Ovary (tissue), 10 donors: ENCODE data around the gene EXOSC9. TPM values are rescaled to one million over a fixed set of nuclear protein-coding genes. Genes with fewer than 3 reads are reported as not detected.
"Not testable (repeated sequence)": the region's sequence is repeated elsewhere in the genome, so short reads cannot be mapped to it uniquely, and the experiment has no call there.

Source experiments
- DNase-seq, 5 donors: peaks; one replicate each; pipeline ENCODE4 v3.0.0-alpha.2; 2019 to 2020
- H3K27ac ChIP-seq, 2 donors: fragments of 200-600 bp; one replicate each; pipeline versions ENCODE4 v1.5.1 to v1.8.0; 2019 to 2022
- H3K27me3 ChIP-seq: fragments of 200-600 bp; one replicate; pipeline ENCODE4 v1.8.0; 2022
- H3K36me3 ChIP-seq: fragments of 200-600 bp; sonication (generic); one replicate; pipeline ENCODE4 v1.5.1; 2019
- H3K4me1 ChIP-seq: one replicate; pipeline ENCODE4 v1.8.1; 2013; ENCODE audit warnings: mild to moderate bottlenecking, moderate library complexity; ENCODE audit not compliant: insufficient read depth
- H3K4me3 ChIP-seq: fragments of 200-600 bp; sonication (generic); one replicate; pipeline ENCODE4 v1.5.1; 2017
- H3K9me3 ChIP-seq, 2 donors: fragments of 200-600 bp in 1 of 2; sonication (generic) in 1 of 2; one replicate each; pipeline versions ENCODE4 v1.5.1 to v1.8.1; 2013 to 2019; ENCODE audit warnings: mild to moderate bottlenecking in 1 of 2, moderate library complexity in 1 of 2
- EP300 ChIP-seq: sonication (generic); formaldehyde crosslinking; IDR thresholded peaks from one replicate; pipeline ENCODE4 v1.6.1; 2017; ENCODE audit warnings: antibody characterized with exemption
- POLR2A ChIP-seq: fragments of 450-650 bp; IDR thresholded peaks from one replicate; pipeline ENCODE4 v1.6.1; 2017; ENCODE audit warnings: antibody characterized with exemption, mild to moderate bottlenecking, moderate library complexity
- WGBS, 3 donors: extraction: QIAGEN DNeasy Blood & Tissue Kit in 1 of 3; methylation state at CpG; one replicate each; pipeline versions ENCODE4 v1.1.5 to v1.1.7; 2013 to 2017; 5-methylcytosine and 5-hydroxymethylcytosine counted together
- intact Hi-C, 4 donors: fragments of 100-400 bp; cut with DNase I; formaldehyde crosslinking; loops; one replicate each; pipeline versions ENCODE4 v1.11.0 to v1.15.1; 2022 to 2023
- long read RNA-seq, 3 donors: library from polyadenylated mRNA in 2 of 3; unstranded in 2 of 3; transcript quantifications; one replicate each; pipeline ENCODE4 v2.0.0 and lab custom pipeline, GENCODE V29; 2021 to 2026
- polyA plus RNA-seq, 2 donors: library from polyadenylated mRNA; stranded (reverse); fragments of 200-250 nt in 1 of 2; fragments of 350-450 nt in 1 of 2; fragmentation: Illumina TruSeq in 1 of 2; extraction: RNeasy Lipid Tissue Mini Kit (QIAGEN cat#74804) in 1 of 2; gene quantifications; one replicate each; pipeline ENCODE4 v1.2.3, GENCODE V29; 2013 to 2014
- total RNA-seq, 7 donors: library from RNA; depleted of rRNA in 2 of 7; stranded (reverse); fragments of >200 nt in 2 of 7; fragmentation: NEBNext Ultra II Directional in 3 of 7; extraction: Animal tissue kit (Norgen Biotek cat#: 25700) in 3 of 7; gene quantifications; one replicate each; pipeline versions ENCODE4 v1.1.0 to v1.2.4, GENCODE V29; 2016 to 2023
- TF ChIP-seq, protein P1 (sequence below), 3 donors: fragments of 450-650 bp in 2 of 3; fragments of 200-600 bp in 1 of 3; IDR thresholded peaks; one replicate each; pipeline versions ENCODE4 v1.5.1 to v1.8.0; 2016 to 2022; ENCODE audit warnings: antibody characterized with exemption in 3 of 3, mild to moderate bottlenecking in 1 of 3
- donor health status: DM: no; HTN: no; CAD: no; lungs with moderate emphysema.
- donor health status: DM: no; HTN: no; CAD: no.
- donor health status: Bipolar disorder and iron deficiency.
- donor health status: DM: yes; HTN: yes; CAD: no.
- donor health status: DM: no; HTN: no; CAD: no.
- donor health status: DM: yes; HTN: yes; CAD: no.

The EXOSC9 gene
- total RNA-seq (10 to 100 TPM; 13.2 to 21.8 (median 15.8) TPM), polyA plus RNA-seq (10 to 100 TPM; 19.6 to 21.8 TPM)
- long read RNA-seq, donor 1, transcript EXOSC9-201 (12 exons, 1,481 nt) = major isoform, 13 of 21 reads
- long read RNA-seq, donor 1, partial matches to known transcripts = 7 of 21 reads
- long read RNA-seq, donor 1, other reads (novel, unspliced or antisense) = 1 of 21 reads
- long read RNA-seq, donor 2, transcript EXOSC9-201 (12 exons, 1,481 nt) = major isoform, 21 of 33 reads
- long read RNA-seq, donor 2, partial matches to known transcripts = 11 of 33 reads
- long read RNA-seq, donor 2, other reads (novel, unspliced or antisense) = 0 of 33 reads
- long read RNA-seq, donor 3, transcript EXOSC9-201 (12 exons, 1,481 nt) = major isoform, 8 of 14 reads
- long read RNA-seq, donor 3, partial matches to known transcripts = 0 of 14 reads
- long read RNA-seq, donor 3, other reads (novel, unspliced or antisense) = 6 of 14 reads

DNA sequence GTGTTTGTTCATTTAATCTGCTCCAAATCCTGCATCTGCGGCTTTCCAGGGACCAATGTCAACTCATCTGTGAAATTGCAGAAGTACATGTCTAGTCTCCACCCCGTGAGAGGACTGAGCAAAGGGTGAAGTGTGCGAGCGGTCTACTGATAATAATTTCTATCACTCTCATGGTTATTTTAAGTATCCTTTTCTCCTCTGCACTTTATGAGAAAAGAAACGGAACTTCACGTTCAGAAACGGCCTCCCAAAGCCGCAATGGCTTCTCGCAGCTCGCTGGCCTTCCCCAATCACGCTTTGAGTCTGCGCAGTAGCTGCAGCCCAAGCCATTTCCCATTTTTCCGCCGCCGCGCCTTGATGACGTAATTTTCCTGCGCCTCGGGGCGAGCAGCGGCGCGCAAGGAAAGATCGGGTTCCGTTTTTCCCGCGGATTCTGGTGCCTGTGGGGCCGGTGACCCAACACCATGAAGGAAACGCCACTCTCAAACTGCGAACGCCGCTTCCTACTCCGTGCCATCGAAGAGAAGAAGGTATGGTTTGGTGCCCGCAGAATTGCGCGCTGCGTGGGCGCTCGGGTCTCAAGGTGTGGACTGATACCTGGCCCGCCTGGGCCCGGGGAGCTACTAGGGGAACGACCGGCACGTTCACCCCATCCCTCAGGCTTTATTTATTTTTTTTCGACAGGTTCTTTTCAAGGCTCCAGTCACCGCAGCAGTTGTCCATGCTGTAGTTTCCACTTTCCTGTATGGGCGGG lies at the start of gene EXOSC9:
Gene EXOSC9, plus strand, starts transcription at position 363 of the 754 bp plus-strand sequence. Its CDS starts 102 bp downstream, at position 465.
- Histone ChIP-seq H3K36me3 (no peaks in the 10 kb centered on the region), H3K27ac (peak within 1 kb of the TSS; percentile 69 to 88), H3K27me3 (no peaks in the 10 kb centered on the region), H3K4me1 (no peaks in the 10 kb centered on the region), H3K9me3 (no peaks in the 10 kb centered on the region), H3K4me3 (peak within 1 kb of the TSS; percentile 61)
- intact Hi-C loops = no loop called here
- TF ChIP-seq POLR2A = peak; percentile 85
- TF ChIP-seq EP300 = no peak
- WGBS, 3 donors = 0% methylated on average over 48 of the region's 48 CpGs
- peak; percentile 94 to 97 (median 96) for DNase-seq

DNA sequence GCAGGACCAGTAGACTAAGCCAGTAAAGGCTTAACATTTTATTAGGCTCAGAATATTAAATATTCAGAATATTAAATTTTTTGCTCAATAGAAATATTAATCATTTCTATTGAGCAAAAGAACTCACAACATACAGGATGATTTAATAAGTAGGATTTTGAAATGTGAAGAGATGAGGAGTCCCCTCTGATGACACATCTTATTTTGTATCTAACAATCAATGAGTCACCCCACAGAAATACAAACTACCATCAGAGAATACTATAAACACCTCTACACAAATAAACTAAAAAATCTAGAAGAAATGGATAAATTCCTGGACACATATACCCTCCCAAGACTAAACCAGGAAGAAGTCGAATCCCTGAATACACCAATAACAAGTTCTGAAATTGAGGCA lies 49.0 kb upstream of the EXOSC9 start:
- intact Hi-C loops = loop anchor here in 1 of 4 donors (10.0 kb wide), 1 partner anchor 387 kb away; no protein-coding TSS in a partner anchor
- not testable (repeated sequence) for H3K27me3 ChIP-seq, H3K4me1 ChIP-seq, DNase-seq, H3K4me3 ChIP-seq, H3K9me3 ChIP-seq, H3K27ac ChIP-seq, H3K36me3 ChIP-seq
- 78 to 85% (median 83%) methylated on average over 1 of the region's 1 CpG for WGBS, 3 donors

DNA sequence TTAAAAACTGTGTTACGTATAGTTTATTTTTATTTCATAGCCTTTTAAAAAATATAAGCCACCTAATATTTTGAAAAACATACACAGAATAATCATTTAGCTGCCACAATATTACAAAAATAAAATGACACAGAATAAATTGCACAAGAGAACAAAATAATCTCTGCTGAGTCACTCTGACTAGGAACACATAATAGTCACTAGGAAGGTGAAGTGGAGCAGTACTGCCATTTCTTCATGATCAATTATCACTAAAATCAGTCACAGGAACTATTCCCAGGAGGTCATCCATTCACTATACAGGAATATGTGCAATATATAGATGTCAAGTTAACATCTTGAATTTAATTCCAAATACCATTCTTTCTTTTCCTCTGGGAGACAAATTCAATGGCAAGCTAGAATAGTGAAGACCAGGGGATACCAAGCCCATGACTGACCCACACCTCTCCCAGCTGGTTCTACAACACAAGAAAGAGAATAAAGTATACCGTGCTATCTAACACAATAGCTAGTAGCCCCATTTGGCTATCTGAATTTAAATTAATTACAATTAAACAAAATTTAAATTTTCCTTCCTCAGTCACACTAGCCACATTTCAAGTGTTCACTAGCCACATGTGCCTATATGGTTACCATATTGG lies 42.1 kb upstream of the EXOSC9 start:
- intact Hi-C loops = loop anchor here in 1 of 4 donors (10.0 kb wide), 1 partner anchor 394 kb away; no protein-coding TSS in a partner anchor
- TF ChIP-seq POLR2A (no peak), EP300 (no peak)
- TF ChIP-seq, protein P1, sequence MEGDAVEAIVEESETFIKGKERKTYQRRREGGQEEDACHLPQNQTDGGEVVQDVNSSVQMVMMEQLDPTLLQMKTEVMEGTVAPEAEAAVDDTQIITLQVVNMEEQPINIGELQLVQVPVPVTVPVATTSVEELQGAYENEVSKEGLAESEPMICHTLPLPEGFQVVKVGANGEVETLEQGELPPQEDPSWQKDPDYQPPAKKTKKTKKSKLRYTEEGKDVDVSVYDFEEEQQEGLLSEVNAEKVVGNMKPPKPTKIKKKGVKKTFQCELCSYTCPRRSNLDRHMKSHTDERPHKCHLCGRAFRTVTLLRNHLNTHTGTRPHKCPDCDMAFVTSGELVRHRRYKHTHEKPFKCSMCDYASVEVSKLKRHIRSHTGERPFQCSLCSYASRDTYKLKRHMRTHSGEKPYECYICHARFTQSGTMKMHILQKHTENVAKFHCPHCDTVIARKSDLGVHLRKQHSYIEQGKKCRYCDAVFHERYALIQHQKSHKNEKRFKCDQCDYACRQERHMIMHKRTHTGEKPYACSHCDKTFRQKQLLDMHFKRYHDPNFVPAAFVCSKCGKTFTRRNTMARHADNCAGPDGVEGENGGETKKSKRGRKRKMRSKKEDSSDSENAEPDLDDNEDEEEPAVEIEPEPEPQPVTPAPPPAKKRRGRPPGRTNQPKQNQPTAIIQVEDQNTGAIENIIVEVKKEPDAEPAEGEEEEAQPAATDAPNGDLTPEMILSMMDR (IDR thresholded peaks at IDR 0.05) = no peak
- Histone ChIP-seq H3K27ac (no peak overlapping the region), H3K27me3 (no peaks in the 10 kb centered on the region), H3K4me1 (no peaks in the 10 kb centered on the region), H3K4me3 (no peak overlapping the region), H3K36me3 (no peaks in the 10 kb centered on the region), H3K9me3 (no peaks in the 10 kb centered on the region)
- DNase-seq = no peak
- WGBS, 3 donors = 80 to 87% (median 85%) methylated on average over 2 of the region's 2 CpGs

GRCh38 chr4:121760205-121760604 lies 40.9 kb upstream of the EXOSC9 start:
- DNase-seq = no peak
- H3K4me1 ChIP-seq = peaks cover 2% of the 10 kb centered on the region
- no peak overlapping the region for H3K27ac ChIP-seq
- intact Hi-C loops = no loop called here
- H3K27me3 ChIP-seq = no peaks in the 10 kb centered on the region
- 66 to 72% (median 69%) methylated on average over 3 of the region's 3 CpGs for WGBS, 3 donors
- H3K9me3 ChIP-seq = no peaks in the 10 kb centered on the region
- TF ChIP-seq, protein P1 (IDR thresholded peaks at IDR 0.05) = no peak
- TF ChIP-seq EP300 = no peak
- no peak for TF ChIP-seq POLR2A
- H3K36me3 ChIP-seq = no peaks in the 10 kb centered on the region
- H3K4me3 ChIP-seq = no peak overlapping the region

DNA sequence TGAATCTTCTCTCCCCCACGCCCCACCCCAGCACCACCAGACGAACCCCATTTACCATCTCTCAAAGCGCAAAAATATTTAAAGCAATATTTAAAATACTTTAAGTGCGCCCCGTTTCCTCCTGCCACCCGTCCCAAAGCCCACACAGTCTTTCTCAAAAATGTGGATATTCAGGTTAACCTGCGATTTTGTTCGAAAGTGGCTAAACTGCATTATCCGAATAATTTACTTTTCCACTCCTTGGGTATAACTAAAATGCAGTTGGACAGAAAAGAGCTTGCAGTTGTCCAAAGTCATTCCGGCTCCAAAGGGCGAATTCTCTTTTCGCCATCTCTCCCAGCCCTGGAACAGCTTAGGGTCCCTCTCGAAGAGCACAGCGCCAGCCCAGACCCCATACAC lies 36.8 kb upstream of the EXOSC9 start:
- H3K4me1 ChIP-seq = peaks cover 2% of the 10 kb centered on the region
- no peak overlapping the region for H3K4me3 ChIP-seq
- H3K9me3 ChIP-seq = no peaks in the 10 kb centered on the region
- no peak overlapping the region for H3K27ac ChIP-seq
- H3K36me3 ChIP-seq = no peaks in the 10 kb centered on the region
- H3K27me3 ChIP-seq = no peaks in the 10 kb centered on the region
- TF ChIP-seq EP300 (no peak), POLR2A (no peak)
- TF ChIP-seq, protein P1 (IDR thresholded peaks at IDR 0.05) = no peak
- intact Hi-C loops = no loop called here
- DNase-seq = no peak
- 25 to 32% (median 27%) methylated on average over 14 of the region's 14 CpGs for WGBS, 3 donors
